Measurements from ENCODE around the gene EHD1.
"Not testable (repeated sequence)": the region's sequence is repeated elsewhere in the genome, so short reads cannot be mapped to it uniquely, and the experiment has no call there.

EHD1 gene

DNA sequence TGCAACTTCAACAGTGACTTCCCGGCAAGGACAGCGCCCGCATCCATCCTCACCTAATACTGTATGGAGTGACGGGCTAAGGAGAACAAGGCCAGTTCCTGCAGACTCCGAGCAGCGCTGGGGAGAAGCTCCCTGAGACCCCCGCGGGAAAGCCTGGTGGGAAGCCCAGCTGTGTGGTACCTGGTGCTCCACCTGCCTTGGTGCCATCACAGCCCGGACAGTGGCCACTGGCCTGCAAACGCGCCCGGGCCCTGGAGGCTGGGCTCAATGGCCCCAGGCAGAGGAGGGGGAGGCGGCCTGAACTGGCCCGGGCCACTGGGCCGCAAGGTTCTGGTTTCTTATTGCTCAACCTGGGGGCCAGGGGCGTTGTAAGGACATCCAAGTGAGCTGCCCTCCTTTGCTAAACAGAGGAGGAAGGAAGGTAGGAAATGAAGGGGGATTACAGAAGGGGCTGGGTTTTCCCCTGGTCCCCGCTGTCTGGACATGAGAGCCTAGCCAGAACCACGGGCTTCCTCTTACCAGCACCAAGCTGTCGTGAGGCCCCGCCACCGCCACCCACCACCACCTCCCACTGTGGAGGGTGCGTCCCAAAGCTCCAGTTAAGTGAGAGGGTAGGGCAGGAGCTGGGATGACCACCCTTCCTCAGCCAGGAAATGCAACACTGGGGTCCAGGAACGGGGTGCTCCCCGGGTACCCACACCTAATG, 25.5 kb downstream of the EHD1 start:
- Histone ChIP-seq H3K36me3 (ENCODE audit: control insufficient read depth in 2 of 2, insufficient read depth in 2 of 2, low read length in 2 of 2) (peaks cover 24 to 27% of the 10 kb centered on the region in 2 donors), H3K4me3 (ENCODE audit: low read length in 2 of 2) (no peak overlapping the region)

DNA sequence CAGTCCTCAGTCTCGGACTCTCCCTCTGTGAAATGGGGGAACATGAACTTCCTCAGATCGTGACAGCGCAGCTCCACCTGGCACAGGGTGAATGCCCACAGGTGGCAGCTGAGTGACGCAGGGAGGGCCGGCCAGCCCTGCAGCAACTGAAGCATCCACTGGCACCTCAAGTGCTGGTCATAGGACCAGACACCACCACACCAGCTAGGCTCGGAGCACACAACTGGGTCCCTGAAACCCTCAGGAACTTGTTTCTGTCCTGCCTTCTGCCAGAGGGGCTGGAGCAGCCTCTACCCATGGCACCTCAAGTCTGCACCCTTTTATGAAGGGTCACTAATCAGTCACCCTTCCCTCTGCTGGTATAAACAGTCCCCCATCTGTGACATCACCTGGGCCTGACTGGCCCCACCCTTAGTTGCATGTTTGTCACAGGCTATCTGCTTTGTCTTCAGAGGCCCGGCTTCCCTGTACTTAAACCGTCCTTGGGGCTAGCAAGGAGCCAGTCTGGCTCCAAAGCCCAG, 26.5 kb downstream of the EHD1 start:
- Histone ChIP-seq H3K9ac (ENCODE audit: low read depth in 1 of 2, low read length in 2 of 2) (peak overlapping the region; percentile 3 to 39), H3K4me1 (ENCODE audit: control insufficient read depth in 2 of 2, insufficient read depth in 2 of 2, low read length in 2 of 2) (peaks cover 73 to 83% of the 10 kb centered on the region in 2 donors), H3K9me3 (ENCODE audit: control insufficient read depth in 2 of 2, low read length in 2 of 2) (no peaks in the 10 kb centered on the region), H3K27ac (ENCODE audit: low read depth in 2 of 2, low read length in 2 of 2) (peak overlapping the region; percentile 67 to 77), H3K36me3 (ENCODE audit: control insufficient read depth in 2 of 2, insufficient read depth in 2 of 2, low read length in 2 of 2) (peaks cover 20 to 22% of the 10 kb centered on the region in 2 donors), H3K4me3 (ENCODE audit: low read length in 2 of 2) (no peak overlapping the region), H3K27me3 (ENCODE audit: control insufficient read depth in 2 of 2, insufficient read depth in 2 of 2, low read length in 2 of 2) (no peaks in the 10 kb centered on the region)

More for the DNA sequence above, 25.5 kb downstream of the EHD1 start:
- H3K27ac ChIP-seq (ENCODE audit: low read depth in 2 of 2, low read length in 2 of 2): peak overlapping the region; percentile 67 to 77
- peak overlapping the region in 1 of 2 donors; percentile 39 for H3K9ac ChIP-seq (ENCODE audit: low read depth in 1 of 2, low read length in 2 of 2)
- H3K27me3 ChIP-seq (ENCODE audit: control insufficient read depth in 2 of 2, insufficient read depth in 2 of 2, low read length in 2 of 2): no peaks in the 10 kb centered on the region
- H3K9me3 ChIP-seq (ENCODE audit: control insufficient read depth in 2 of 2, low read length in 2 of 2): no peaks in the 10 kb centered on the region
- peaks cover 71 to 73% of the 10 kb centered on the region in 2 donors for H3K4me1 ChIP-seq (ENCODE audit: control insufficient read depth in 2 of 2, insufficient read depth in 2 of 2, low read length in 2 of 2)

GRCh38 chr11:64850979-64851567, 27.3 kb downstream of the EHD1 start:
- Histone ChIP-seq H3K27me3 (ENCODE audit: control insufficient read depth in 2 of 2, insufficient read depth in 2 of 2, low read length in 2 of 2) (no peaks in the 10 kb centered on the region), H3K4me3 (ENCODE audit: low read length in 2 of 2) (no peak overlapping the region), H3K9ac (ENCODE audit: low read depth in 1 of 2, low read length in 2 of 2) (peak overlapping the region; percentile 3 to 47), H3K4me1 (ENCODE audit: control insufficient read depth in 2 of 2, insufficient read depth in 2 of 2, low read length in 2 of 2) (peaks cover 67 to 78% of the 10 kb centered on the region in 2 donors), H3K36me3 (ENCODE audit: control insufficient read depth in 2 of 2, insufficient read depth in 2 of 2, low read length in 2 of 2) (peaks cover 19 to 20% of the 10 kb centered on the region in 2 donors), H3K9me3 (ENCODE audit: control insufficient read depth in 2 of 2, low read length in 2 of 2) (no peaks in the 10 kb centered on the region), H3K27ac (ENCODE audit: low read depth in 2 of 2, low read length in 2 of 2) (peak overlapping the region; percentile 67 to 77)

GRCh38 chr11:64849598-64850356, 28.6 kb downstream of the EHD1 start:
- no peak overlapping the region for H3K9ac ChIP-seq (ENCODE audit: low read depth in 1 of 2, low read length in 2 of 2)
- H3K27ac ChIP-seq (ENCODE audit: low read depth in 2 of 2, low read length in 2 of 2): peak overlapping the region in 1 of 2 donors; percentile 80
- no peaks in the 10 kb centered on the region for H3K9me3 ChIP-seq (ENCODE audit: control insufficient read depth in 2 of 2, low read length in 2 of 2)
- no peak overlapping the region for H3K4me3 ChIP-seq (ENCODE audit: low read length in 2 of 2)
- H3K4me1 ChIP-seq (ENCODE audit: control insufficient read depth in 2 of 2, insufficient read depth in 2 of 2, low read length in 2 of 2): peaks cover 59 to 71% of the 10 kb centered on the region in 2 donors
- peaks cover 15 to 19% of the 10 kb centered on the region in 2 donors for H3K36me3 ChIP-seq (ENCODE audit: control insufficient read depth in 2 of 2, insufficient read depth in 2 of 2, low read length in 2 of 2)
- H3K27me3 ChIP-seq (ENCODE audit: control insufficient read depth in 2 of 2, insufficient read depth in 2 of 2, low read length in 2 of 2): no peaks in the 10 kb centered on the region

- Histone ChIP-seq H3K9ac (ENCODE audit: low read depth in 1 of 2, low read length in 2 of 2) (peak overlapping the region; percentile 32 to 41), H3K27me3 (ENCODE audit: control insufficient read depth in 2 of 2, insufficient read depth in 2 of 2, low read length in 2 of 2) (no peaks in the 10 kb centered on the region), H3K9me3 (ENCODE audit: control insufficient read depth in 2 of 2, low read length in 2 of 2) (no peaks in the 10 kb centered on the region), H3K4me1 (ENCODE audit: control insufficient read depth in 2 of 2, insufficient read depth in 2 of 2, low read length in 2 of 2) (peaks cover 52 to 64% of the 10 kb centered on the region in 2 donors), H3K4me3 (ENCODE audit: low read length in 2 of 2) (no peak overlapping the region), H3K27ac (ENCODE audit: low read depth in 2 of 2, low read length in 2 of 2) (peak overlapping the region; percentile 80 to 87), H3K36me3 (ENCODE audit: control insufficient read depth in 2 of 2, insufficient read depth in 2 of 2, low read length in 2 of 2) (peaks cover 7 to 12% of the 10 kb centered on the region in 2 donors)
These were observed 29.4 kb downstream of the EHD1 start for GRCh38 chr11:64848826-64849597.

DNA sequence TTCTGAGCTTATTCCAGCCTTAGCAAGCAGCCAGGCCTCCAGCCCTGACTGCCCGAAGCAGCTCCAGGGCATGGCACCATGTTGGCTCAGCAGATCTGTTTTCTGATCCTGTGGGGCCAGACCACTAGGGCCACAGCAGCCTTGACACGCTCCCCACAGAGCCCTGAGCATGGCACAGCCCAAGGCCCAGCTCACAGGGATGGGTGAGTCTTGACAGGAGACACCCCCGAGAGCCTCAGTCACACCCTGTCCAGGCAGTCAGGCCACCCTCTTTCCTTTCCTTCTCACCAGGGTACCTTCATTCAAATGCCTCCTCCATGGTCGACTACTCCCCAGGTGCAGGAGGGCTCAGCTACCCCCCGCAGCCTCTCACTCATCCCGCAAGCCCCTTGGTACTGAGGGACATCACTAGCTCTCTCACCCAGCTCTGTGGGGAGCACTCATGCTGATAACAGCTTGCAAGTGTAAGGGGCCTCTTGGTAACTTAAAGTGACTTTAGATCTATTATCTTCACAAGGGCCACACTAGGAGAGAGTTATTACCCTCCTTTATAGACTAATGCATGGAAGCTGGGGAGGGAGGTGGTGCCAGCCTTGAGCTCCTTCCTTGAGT, 30.1 kb downstream of the EHD1 start:
- H3K4me1 ChIP-seq (ENCODE audit: control insufficient read depth in 2 of 2, insufficient read depth in 2 of 2, low read length in 2 of 2): peaks cover 47 to 58% of the 10 kb centered on the region in 2 donors
- H3K36me3 ChIP-seq (ENCODE audit: control insufficient read depth in 2 of 2, insufficient read depth in 2 of 2, low read length in 2 of 2): peaks cover under 1 to 7% of the 10 kb centered on the region in 2 donors
- H3K27me3 ChIP-seq (ENCODE audit: control insufficient read depth in 2 of 2, insufficient read depth in 2 of 2, low read length in 2 of 2): no peaks in the 10 kb centered on the region
- H3K9me3 ChIP-seq (ENCODE audit: control insufficient read depth in 2 of 2, low read length in 2 of 2): no peaks in the 10 kb centered on the region
- H3K9ac ChIP-seq (ENCODE audit: low read depth in 1 of 2, low read length in 2 of 2): peak overlapping the region; percentile 4 to 41
- H3K4me3 ChIP-seq (ENCODE audit: low read length in 2 of 2): peak overlapping the region in 1 of 2 donors; percentile 2
- H3K27ac ChIP-seq (ENCODE audit: low read depth in 2 of 2, low read length in 2 of 2): peak overlapping the region; percentile 80 to 87

DNA sequence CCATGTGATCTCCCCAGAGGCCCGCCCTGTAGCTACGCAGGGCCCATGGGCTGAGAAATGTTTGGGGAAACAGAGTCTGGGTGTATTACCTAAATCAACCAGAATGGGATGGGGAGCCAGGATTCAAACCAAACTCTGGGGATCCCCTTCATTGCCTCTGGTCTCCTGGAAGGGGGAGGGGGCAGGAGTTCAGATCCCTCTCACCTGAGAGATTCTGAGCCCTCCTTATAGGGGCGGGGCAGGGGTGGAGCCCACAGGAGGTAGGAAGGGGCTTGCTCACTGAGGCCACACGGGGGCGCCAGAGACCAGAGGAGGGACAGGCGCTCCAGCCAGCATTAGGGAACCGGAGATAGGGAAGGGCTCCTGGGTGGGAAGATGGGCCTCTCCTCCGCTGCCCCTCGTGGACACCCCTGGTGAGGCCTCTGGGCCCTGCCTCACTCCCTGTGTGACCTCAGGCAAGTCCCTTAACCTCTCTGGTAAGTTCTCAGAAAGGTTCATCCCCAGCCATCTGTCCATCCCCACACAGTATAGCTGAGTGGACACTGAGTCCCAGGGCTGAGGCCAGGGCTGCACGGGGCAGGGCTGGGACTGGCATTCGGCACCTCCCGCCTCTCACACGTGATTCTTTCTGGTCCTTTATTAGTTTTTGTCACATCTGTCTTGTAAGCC, 31.3 kb downstream of the EHD1 start:
- H3K27me3 ChIP-seq (ENCODE audit: control insufficient read depth in 2 of 2, insufficient read depth in 2 of 2, low read length in 2 of 2): no peaks in the 10 kb centered on the region
- peaks cover 43 to 59% of the 10 kb centered on the region in 2 donors for H3K4me1 ChIP-seq (ENCODE audit: control insufficient read depth in 2 of 2, insufficient read depth in 2 of 2, low read length in 2 of 2)
- H3K9me3 ChIP-seq (ENCODE audit: control insufficient read depth in 2 of 2, low read length in 2 of 2): no peaks in the 10 kb centered on the region
- H3K36me3 ChIP-seq (ENCODE audit: control insufficient read depth in 2 of 2, insufficient read depth in 2 of 2, low read length in 2 of 2): no peaks in the 10 kb centered on the region
- peak overlapping the region; percentile 61 to 65 for H3K9ac ChIP-seq (ENCODE audit: low read depth in 1 of 2, low read length in 2 of 2)
- peak overlapping the region; percentile 33 to 49 for H3K4me3 ChIP-seq (ENCODE audit: low read length in 2 of 2)
- H3K27ac ChIP-seq (ENCODE audit: low read depth in 2 of 2, low read length in 2 of 2): peak overlapping the region; percentile 43 to 53

DNA sequence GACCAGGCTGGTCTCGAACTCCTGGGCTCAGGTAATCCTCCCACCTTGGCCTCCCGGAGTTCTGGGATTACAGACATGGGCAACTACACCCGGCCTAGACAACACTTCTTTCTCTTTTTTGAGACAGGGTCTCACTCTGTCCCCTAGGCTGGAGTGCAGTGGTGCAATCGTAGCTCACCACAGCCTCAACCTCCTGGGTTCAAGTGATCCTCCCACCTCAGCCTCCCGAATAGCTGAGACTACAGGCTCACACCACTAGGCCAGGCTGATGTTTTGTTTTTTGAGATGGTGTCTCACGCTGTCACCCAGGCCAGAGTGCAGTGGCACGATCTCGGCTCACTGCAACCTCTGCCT, 32.7 kb downstream of the EHD1 start:
- H3K9ac ChIP-seq (ENCODE audit: low read depth in 1 of 2, low read length in 2 of 2); H3K27me3 ChIP-seq (ENCODE audit: control insufficient read depth in 2 of 2, insufficient read depth in 2 of 2, low read length in 2 of 2); H3K9me3 ChIP-seq (ENCODE audit: control insufficient read depth in 2 of 2, low read length in 2 of 2); H3K36me3 ChIP-seq (ENCODE audit: control insufficient read depth in 2 of 2, insufficient read depth in 2 of 2, low read length in 2 of 2); H3K4me3 ChIP-seq (ENCODE audit: low read length in 2 of 2): not testable (repeated sequence)
- H3K4me1 ChIP-seq (ENCODE audit: control insufficient read depth in 2 of 2, insufficient read depth in 2 of 2, low read length in 2 of 2): peaks cover 40 to 50% of the 10 kb centered on the region in 2 donors
- peak overlapping the region in 1 of 2 donors; percentile 22 for H3K27ac ChIP-seq (ENCODE audit: low read depth in 2 of 2, low read length in 2 of 2)

Measured in mucosa of rectum (tissue), 2 donors.